ENCODE data around the gene FGD5. TPM values are rescaled to one million over a fixed set of nuclear protein-coding genes. Genes with fewer than 3 reads are reported as not detected.

The FGD5 gene
- total and polyA plus RNA-seq, 3 donors from 2014 or later, result 14.4 to 17.8 (median 15.6) TPM

GRCh38 chr3:14798231-14798630 lies 20.5 kb upstream of the FGD5 start:
- Histone ChIP-seq H3K27ac (no peak overlapping the region), H3K27me3 (no peaks in the 10 kb centered on the region), H3K36me3 (ENCODE audit: low read depth, missing control alignments) (no peaks in the 10 kb centered on the region), H3K9me3 (no peaks in the 10 kb centered on the region), H3K4me1 (no peaks in the 10 kb centered on the region), H3K4me3 (no peak overlapping the region)
- no peak for TF ChIP-seq POLR2A (IDR thresholded peaks at IDR 0.05)
- 89 to 90% methylated on average over 6 of the region's 6 CpGs for WGBS, 2 donors
- intact Hi-C loops (cut with DNase I; ENCODE audit: low total_unique reads), result loop anchor here (10.0 kb wide), 1 partner anchor 117 kb away; no protein-coding TSS in a partner anchor
- no peak for DNase-seq

GRCh38 chr3:14799146-14799545 lies 19.6 kb upstream of the FGD5 start:
- Histone ChIP-seq H3K36me3 (ENCODE audit: low read depth, missing control alignments) (no peaks in the 10 kb centered on the region), H3K27ac (no peak overlapping the region), H3K9me3 (no peaks in the 10 kb centered on the region), H3K4me3 (no peak overlapping the region), H3K4me1 (no peaks in the 10 kb centered on the region), H3K27me3 (no peaks in the 10 kb centered on the region)
- TF ChIP-seq CTCF (IDR thresholded peaks at IDR 0.05), result no peak
- TF ChIP-seq POLR2A (IDR thresholded peaks at IDR 0.05), result no peak
- WGBS, 2 donors, result 89 to 95% methylated on average over 4 of the region's 4 CpGs
- intact Hi-C loops (cut with DNase I; ENCODE audit: low total_unique reads), result loop anchor here (10.0 kb wide), 1 partner anchor 116 kb away; no protein-coding TSS in a partner anchor
- no peak for DNase-seq

GRCh38 chr3:14801031-14801430 lies 17.7 kb upstream of the FGD5 start:
- Histone ChIP-seq H3K27me3 (no peaks in the 10 kb centered on the region), H3K4me1 (no peaks in the 10 kb centered on the region), H3K36me3 (ENCODE audit: low read depth, missing control alignments) (no peaks in the 10 kb centered on the region), H3K4me3 (no peak overlapping the region), H3K27ac (no peak overlapping the region), H3K9me3 (no peaks in the 10 kb centered on the region)
- 92 to 94% methylated on average over 9 of the region's 9 CpGs for WGBS, 2 donors
- intact Hi-C loops (cut with DNase I; ENCODE audit: low total_unique reads), result no loop called here
- DNase-seq, result no peak
- TF ChIP-seq POLR2A (IDR thresholded peaks at IDR 0.05) (no peak), CTCF (IDR thresholded peaks at IDR 0.05) (no peak)

- WGBS, 2 donors, result 70 to 83% methylated on average over 8 to 10 of the region's 10 CpGs
- no peak for TF ChIP-seq CTCF (IDR thresholded peaks at IDR 0.05)
- no peak for TF ChIP-seq POLR2A (IDR thresholded peaks at IDR 0.05)
- H3K4me3 ChIP-seq, result no peak overlapping the region
- DNase-seq, result no peak
- no peaks in the 10 kb centered on the region for H3K9me3 ChIP-seq
- intact Hi-C loops (cut with DNase I; ENCODE audit: low total_unique reads), result no loop called here
- H3K4me1 ChIP-seq, result no peaks in the 10 kb centered on the region
- no peak overlapping the region for H3K27ac ChIP-seq
- H3K36me3 ChIP-seq (ENCODE audit: low read depth, missing control alignments), result no peaks in the 10 kb centered on the region
- H3K27me3 ChIP-seq, result no peaks in the 10 kb centered on the region
Measured at GRCh38 chr3:14801668-14802380, 16.9 kb upstream of the FGD5 start.

GRCh38 chr3:14802381-14802731 lies 16.4 kb upstream of the FGD5 start:
- TF ChIP-seq POLR2A (IDR thresholded peaks at IDR 0.05) (no peak), CTCF (IDR thresholded peaks at IDR 0.05) (no peak)
- no peaks in the 10 kb centered on the region for H3K36me3 ChIP-seq (ENCODE audit: low read depth, missing control alignments)
- no peaks in the 10 kb centered on the region for H3K27me3 ChIP-seq
- intact Hi-C loops (cut with DNase I; ENCODE audit: low total_unique reads), result no loop called here
- 74 to 100% methylated on average over 2 to 7 of the region's 7 CpGs for whole genome bisulfite sequencing, 2 donors
- no peaks in the 10 kb centered on the region for H3K9me3 ChIP-seq
- no peak overlapping the region for H3K4me3 ChIP-seq
- no peak for DNase-seq
- no peaks in the 10 kb centered on the region for H3K4me1 ChIP-seq
- H3K27ac ChIP-seq, result no peak overlapping the region
